NCI-H2227 (cell line): ENCODE data around the gene SMARCC1.
"Not testable (repeated sequence)": the region's sequence is repeated elsewhere in the genome, so short reads cannot be mapped to it uniquely, and the experiment has no call there.

Experiments
- DNase-seq: peaks from one replicate; lab custom pipeline; 2025; ENCODE audit not compliant: unreplicated experiment; lab: John Stamatoyannopoulos, UW

Gene SMARCC1

DNA sequence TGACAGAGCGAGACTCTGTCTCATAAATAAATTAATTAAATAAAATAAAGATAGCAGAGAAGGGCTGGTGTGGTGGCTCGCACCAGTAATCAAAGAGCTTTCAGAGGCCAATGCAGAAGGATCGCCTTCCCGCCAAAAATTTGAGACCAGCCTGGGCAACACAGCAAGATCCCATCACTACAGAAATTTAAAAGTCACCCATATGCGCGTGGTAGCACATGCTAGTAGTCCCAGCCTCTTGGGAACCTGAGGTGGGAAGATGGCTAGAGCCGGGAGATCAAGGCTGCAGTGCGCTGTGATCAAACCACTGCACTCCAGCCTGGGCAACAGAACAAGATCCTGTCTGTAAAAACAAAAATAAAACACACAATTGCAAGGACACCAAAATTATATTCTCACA is 9.6 kb downstream of the SMARCC1 start:
- DNase-seq: no peak

DNA sequence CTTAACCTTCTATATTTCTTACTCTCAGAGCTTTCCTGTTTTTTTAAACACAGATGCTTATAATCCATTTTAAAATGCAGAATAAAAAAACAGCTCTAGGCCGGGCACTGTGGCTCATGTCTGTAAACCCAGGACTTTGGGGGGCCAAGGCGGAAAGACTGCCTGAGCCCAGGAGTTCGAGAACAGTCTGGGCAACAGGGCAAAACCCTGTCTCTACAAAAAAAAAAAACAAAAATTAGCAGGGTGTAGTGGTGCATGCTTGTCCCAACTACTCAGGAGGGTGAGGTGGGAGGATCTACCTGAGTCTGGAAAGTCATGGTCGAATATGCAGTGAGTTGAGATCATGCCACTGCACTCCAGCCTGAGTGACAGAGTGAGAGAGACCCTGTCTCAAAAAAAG is 15.5 kb downstream of the SMARCC1 start:
- no peak for DNase-seq

DNA sequence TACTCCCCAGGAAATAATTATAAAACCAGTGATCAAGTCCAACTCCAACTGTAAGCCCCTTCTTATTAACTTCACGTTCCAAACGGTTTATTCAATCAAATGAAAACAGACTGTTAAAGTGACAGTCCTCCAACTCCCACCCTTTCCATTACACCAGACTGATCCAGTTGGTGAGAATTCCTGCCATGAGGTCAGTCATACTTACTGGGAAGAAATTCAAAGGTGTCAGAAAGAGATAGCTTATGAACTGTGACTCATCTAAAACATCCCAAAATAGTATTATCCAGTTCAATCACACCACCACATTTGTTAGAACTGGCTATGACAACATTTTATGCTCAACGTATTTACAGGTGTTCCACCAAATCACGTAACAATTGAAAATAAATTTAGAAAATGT is 19.5 kb downstream of the SMARCC1 start:
- no peak for DNase-seq

DNA sequence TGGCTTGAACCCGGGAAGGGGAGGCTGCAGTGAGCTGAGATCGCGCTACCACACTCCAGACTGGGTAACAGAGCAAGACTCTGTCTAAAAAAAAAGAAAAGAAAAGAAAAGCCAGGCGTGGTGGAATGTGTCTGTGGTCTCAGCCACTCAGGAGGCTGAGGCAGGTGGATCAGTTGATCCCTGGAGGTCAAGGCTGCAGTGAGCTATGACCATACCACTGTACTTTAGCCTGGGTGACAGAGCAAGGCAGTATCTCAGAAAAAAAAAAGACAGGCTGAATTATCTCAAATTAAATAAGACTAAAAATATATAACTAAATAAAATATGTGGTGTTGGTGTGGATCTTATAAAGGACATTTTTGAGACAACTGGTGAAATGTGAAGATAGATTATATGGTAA is 20.6 kb downstream of the SMARCC1 start:
- DNase-seq: no peak

DNA sequence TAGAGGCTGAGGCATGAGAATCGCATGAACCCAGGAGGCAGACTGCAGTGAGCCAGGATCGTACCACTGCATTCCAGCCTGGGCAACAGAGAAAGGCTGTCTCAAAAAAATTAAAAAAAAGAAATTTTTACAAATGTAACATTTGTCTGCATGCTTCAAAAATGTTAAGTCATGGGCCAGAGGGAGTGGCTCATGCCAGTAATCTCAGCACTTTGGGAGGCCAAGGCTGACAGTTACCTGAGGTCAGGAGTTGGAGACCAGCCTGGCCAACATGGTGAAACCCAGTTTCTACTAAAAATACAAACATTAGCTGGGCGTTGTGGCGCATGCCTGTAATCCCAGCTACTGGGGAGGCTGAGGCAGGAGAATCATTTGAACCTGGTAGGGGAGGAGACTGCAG is 21.5 kb downstream of the SMARCC1 start:
- DNase-seq: not testable (repeated sequence)

DNA sequence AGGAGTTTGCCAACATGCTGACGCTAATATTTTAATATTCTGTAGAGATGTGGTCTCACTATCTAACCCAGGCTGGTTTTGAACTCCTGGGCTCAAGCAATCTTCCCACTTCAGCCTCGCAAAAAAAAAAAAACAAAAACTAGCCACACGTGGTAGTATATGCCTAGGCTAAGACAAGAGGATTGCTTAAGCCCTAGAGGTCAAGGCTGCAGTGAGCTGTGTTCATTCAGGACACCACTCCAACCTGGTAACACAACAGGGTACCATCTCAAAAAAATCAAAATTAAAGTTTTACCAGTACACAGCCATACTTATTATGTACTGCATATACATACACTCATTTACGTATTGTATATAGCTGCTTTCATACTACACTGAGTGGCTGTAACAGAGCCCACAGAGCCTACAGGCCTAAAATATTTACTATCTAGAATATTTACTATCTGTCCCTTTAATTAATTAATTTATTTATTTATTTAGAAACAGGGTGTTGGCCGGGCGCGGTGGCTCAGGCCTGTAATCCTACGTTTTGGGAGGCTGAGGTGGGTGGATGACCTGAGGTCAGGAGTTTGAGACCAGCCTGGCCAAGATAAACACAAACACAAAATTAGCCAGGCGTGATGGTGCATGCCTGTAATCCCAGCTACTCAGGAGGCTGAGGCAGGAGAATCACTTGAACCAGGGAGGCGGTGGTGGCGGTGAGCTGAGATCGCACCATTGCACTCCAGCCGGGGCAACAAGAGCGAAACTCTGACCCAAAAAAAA is 23.2 kb downstream of the SMARCC1 start:
- DNase-seq: no peak

GRCh38 chr3:47752716-47753115 is 29.0 kb downstream of the SMARCC1 start:
- no peak for DNase-seq

DNA sequence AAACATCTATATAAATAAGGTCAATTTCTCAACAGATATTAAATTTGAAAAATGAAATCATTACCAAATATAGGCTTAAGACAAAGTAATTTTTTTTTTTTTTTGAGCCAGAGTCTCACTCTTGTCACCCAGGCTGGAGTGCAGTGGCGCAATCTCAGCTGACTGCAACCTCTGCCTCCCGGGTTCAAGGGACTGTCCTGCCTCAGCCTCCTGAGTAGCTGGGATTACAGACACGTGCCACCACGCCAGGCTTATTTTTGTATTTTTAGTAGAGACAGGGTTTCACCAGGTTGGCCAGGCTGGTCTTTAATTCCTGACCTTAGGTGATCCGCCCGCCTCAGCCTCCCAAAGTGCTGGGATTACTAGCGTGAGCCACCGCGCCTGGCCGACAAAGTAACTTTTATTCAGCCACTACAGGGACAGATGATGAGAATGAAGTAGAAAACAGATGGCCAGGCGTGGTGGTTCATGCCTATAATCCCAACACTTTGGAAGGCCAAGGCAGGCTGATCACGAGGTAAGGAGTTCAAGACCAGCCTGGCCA is 30.8 kb downstream of the SMARCC1 start:
- not testable (repeated sequence) for DNase-seq

DNA sequence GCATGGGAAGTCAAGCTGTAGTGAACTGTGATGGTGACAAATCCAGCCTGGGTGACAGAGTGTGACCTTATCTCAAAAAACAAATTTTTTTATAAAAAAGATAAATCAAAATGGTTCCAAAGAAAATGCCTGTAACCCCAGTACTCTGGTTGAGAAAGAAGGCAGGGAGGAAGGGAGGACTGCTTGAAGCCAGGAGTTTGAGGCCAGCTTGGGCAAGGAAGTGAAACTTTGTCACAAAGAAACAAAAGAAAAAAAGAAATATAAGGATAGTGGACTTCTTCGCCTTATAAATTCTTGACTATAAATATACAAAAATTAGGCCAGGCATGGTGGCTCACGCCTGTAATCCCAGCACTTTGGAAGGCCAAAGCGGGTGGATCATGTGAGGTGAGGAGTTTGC is 34.1 kb downstream of the SMARCC1 start:
- DNase-seq: no peak

DNA sequence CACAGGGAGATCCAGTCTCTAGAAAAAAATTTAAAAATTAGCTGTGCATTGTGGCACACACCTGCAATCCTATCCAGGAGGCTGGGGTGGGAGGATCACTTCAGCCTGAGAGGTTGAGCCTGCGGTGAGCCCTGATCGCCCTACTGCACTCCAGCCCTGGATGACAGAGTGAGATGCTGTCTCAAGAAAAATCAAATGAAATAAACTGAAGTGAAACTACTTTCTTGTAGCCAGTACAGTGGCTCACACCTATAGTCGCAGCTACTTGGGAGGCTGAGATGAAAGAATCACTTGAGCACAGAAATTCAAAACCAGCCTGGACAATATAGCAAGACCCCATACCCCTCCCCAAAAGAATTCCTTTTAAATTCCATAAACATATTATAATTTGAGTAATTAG is 35.4 kb downstream of the SMARCC1 start:
- DNase-seq: no peak

DNA sequence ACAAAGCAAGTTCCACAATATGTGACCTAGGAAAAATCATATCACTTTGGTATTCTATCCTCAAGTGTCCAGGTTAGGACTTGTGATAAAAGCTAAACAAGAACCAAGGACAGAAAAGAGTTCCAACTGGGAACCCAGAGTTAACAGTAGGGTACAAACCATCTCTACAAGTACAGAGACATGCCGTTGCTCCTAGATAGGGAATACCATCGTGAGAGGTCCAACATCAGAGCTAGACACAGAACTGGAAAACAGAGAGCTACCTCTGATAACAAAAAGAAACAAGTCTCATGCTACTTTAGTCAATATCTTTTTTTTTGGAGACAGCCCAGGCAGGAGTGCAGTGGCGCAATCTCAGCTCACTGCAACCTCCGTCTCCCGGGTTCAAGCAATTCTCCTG is 37.8 kb downstream of the SMARCC1 start:
- no peak for DNase-seq

GRCh38 chr3:47743352-47743751 is 38.3 kb downstream of the SMARCC1 start:
- not testable (repeated sequence) for DNase-seq

GRCh38 chr3:47741925-47742324 is 39.8 kb downstream of the SMARCC1 start:
- DNase-seq: no peak

DNA sequence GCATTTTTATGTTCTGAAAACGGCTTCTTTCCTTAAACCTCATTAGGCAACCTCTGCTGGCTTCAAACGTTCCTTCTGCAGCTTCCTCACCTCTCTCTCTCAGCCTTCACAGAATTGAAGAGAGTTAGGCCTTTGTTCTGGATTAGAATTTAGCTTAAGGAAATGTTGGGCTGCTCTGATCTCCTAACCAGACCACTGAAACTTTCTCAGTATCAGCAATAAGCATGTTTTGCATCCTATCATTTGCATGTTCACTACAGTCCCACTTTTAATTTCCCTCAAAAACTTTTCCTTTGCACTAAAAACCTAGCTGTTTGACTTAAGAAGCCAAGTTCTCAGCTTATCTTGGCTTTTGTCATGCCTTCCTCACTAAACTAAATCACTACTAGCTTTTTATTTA is 49.5 kb downstream of the SMARCC1 start:
- DNase-seq: no peak

GRCh38 chr3:47731061-47731460 is 50.6 kb downstream of the SMARCC1 start:
- DNase-seq: no peak

DNA sequence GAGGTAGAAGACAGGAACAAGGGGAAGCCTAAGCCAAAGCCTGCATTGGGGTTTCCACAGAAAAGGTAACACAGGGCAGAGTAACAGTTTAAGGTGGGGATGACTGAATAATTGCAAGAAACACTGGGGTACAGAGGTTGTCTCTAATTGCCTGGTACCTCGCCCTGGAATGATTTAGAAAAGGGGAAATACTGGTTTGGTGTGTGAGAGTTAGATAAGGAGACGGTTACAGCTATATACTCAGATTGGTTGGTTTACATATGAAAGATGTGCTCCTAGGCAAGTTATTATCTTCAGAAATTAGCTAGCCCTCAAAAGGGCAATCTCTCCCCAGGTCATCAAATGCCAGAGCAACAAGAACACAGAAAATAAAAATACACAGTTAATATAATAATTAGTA is 58.8 kb downstream of the SMARCC1 start:
- no peak for DNase-seq

DNA sequence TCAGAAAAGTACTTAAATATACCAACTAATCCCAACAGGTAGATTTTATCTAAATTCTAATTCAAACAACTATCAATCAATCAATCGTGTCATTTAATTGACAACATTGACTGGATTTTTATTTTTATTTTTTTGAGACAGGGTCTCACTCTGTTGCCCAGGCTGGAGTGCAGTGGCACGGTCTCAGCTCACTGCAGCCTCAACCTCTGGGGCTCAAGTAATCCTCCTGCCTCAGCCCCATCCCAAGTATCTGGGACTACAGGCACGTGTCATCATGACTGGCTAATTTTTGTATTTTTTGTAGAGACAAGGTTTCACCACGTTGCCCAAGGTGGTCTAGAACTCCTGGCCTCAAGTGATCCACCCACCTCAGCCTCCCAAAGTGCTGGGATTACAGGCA is 64.2 kb downstream of the SMARCC1 start:
- not testable (repeated sequence) for DNase-seq

GRCh38 chr3:47716656-47717055 is 65.0 kb downstream of the SMARCC1 start:
- DNase-seq: no peak

GRCh38 chr3:47715928-47716327 is 65.8 kb downstream of the SMARCC1 start:
- no peak for DNase-seq

GRCh38 chr3:47714606-47715005 is 67.1 kb downstream of the SMARCC1 start:
- DNase-seq: no peak

GRCh38 chr3:47713655-47714054 is 68.0 kb downstream of the SMARCC1 start:
- DNase-seq: no peak

- DNase-seq: no peak
Observed at GRCh38 chr3:47712398-47712797, 69.3 kb downstream of the SMARCC1 start.

DNA sequence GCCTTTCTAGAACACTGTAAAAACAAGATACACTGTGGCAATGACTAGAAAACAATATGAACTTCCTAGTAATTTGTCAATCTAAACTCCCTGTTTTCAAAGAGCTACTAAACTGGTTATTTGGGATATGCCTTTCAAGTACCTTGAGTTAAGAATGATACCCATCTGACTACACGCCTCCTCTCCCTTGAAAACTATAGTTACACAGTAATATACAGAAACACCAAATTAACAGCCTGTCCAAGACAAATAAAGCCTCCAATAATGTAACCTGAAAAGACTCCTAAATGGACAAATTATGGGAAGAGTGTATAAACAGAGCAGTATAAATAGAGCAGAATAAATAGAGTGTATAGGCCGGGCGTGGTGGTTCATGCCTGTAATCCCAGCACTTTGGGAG is 70.1 kb downstream of the SMARCC1 start:
- no peak for DNase-seq
